T-helper 2 cell treated with Interferon-gamma antibody and Interleukin-4, amounts not matched to agents 5 μg/mL and 100 μg/mL, for 36 hours (primary cell): Measurements from ENCODE around the gene CYP2A7.
"Not testable (repeated sequence)": the region's sequence is repeated elsewhere in the genome, so short reads cannot be mapped to it uniquely, and the experiment has no call there.

Experiments used
- DNase-seq: peaks from one replicate; pipeline ENCODE4 v3.0.0; 2021; ENCODE audit warnings: low spot score
- H3K27ac Mint-ChIP-seq: one replicate; pipeline ENCODE4 v1.8.0; 2021; ENCODE audit warnings: mild to moderate bottlenecking, mixed read lengths
- H3K27me3 Mint-ChIP-seq: one replicate; pipeline ENCODE4 v1.8.0; 2021; ENCODE audit warnings: low read depth, mixed read lengths
- H3K36me3 Mint-ChIP-seq: one replicate; pipeline ENCODE4 v1.8.0; 2021; ENCODE audit warnings: low read depth, mixed read lengths
- H3K4me1 Mint-ChIP-seq: one replicate; pipeline ENCODE4 v1.8.0; 2021; ENCODE audit warnings: low read depth, mixed read lengths
- H3K4me3 Mint-ChIP-seq: one replicate; pipeline ENCODE4 v1.8.0; 2022; ENCODE audit warnings: mild to moderate bottlenecking, moderate library complexity, mixed read lengths
- H3K9me3 Mint-ChIP-seq: one replicate; pipeline ENCODE4 v1.8.0; 2021; ENCODE audit warnings: mixed read lengths

Gene CYP2A7

GRCh38 chr19:40842012-40842411, 40.0 kb downstream of the CYP2A7 start:
- peaks cover 33% of the 10 kb centered on the region for H3K27me3 Mint-ChIP-seq
- H3K27ac Mint-ChIP-seq, H3K4me3 Mint-ChIP-seq, DNase-seq, H3K36me3 Mint-ChIP-seq, H3K9me3 Mint-ChIP-seq: not testable (repeated sequence)
- H3K4me1 Mint-ChIP-seq = peaks cover 11% of the 10 kb centered on the region

GRCh38 chr19:40838477-40838876, 43.6 kb downstream of the CYP2A7 start:
- peaks cover 25% of the 10 kb centered on the region for H3K27me3 Mint-ChIP-seq
- H3K4me1 Mint-ChIP-seq, H3K9me3 Mint-ChIP-seq, DNase-seq, H3K36me3 Mint-ChIP-seq, H3K27ac Mint-ChIP-seq, H3K4me3 Mint-ChIP-seq: not testable (repeated sequence)

- Mint-ChIP-seq H3K36me3 (no peaks in the 10 kb centered on the region), H3K9me3 (no peaks in the 10 kb centered on the region), H3K4me3 (no peak overlapping the region), H3K27ac (no peak overlapping the region), H3K27me3 (peaks cover 24% of the 10 kb centered on the region), H3K4me1 (peaks cover 7% of the 10 kb centered on the region)
- no peak for DNase-seq
These were observed 45.1 kb downstream of the CYP2A7 start for GRCh38 chr19:40836754-40837429.

- H3K4me1 Mint-ChIP-seq, H3K9me3 Mint-ChIP-seq, H3K36me3 Mint-ChIP-seq, DNase-seq, H3K4me3 Mint-ChIP-seq, H3K27me3 Mint-ChIP-seq: not testable (repeated sequence)
- H3K27ac Mint-ChIP-seq = peak overlapping the region; percentile 6
These were observed 48.1 kb downstream of the CYP2A7 start for GRCh38 chr19:40833728-40834533.

- not testable (repeated sequence) for H3K4me1 Mint-ChIP-seq, H3K27me3 Mint-ChIP-seq, H3K9me3 Mint-ChIP-seq, H3K27ac Mint-ChIP-seq, H3K4me3 Mint-ChIP-seq, H3K36me3 Mint-ChIP-seq, DNase-seq
These were observed 49.6 kb downstream of the CYP2A7 start for GRCh38 chr19:40832431-40832790.

- peaks cover 9% of the 10 kb centered on the region for H3K36me3 Mint-ChIP-seq
- H3K4me3 Mint-ChIP-seq = no peak overlapping the region
- H3K27ac Mint-ChIP-seq = no peak overlapping the region
- DNase-seq = no peak
- no peaks in the 10 kb centered on the region for H3K9me3 Mint-ChIP-seq
- H3K4me1 Mint-ChIP-seq = peaks cover 13% of the 10 kb centered on the region
- H3K27me3 Mint-ChIP-seq = peaks cover 6% of the 10 kb centered on the region
These were observed 50.3 kb downstream of the CYP2A7 start for GRCh38 chr19:40831502-40832430.

- not testable (repeated sequence) for DNase-seq, H3K27ac Mint-ChIP-seq, H3K27me3 Mint-ChIP-seq, H3K4me3 Mint-ChIP-seq, H3K9me3 Mint-ChIP-seq
- H3K4me1 Mint-ChIP-seq = peaks cover 18% of the 10 kb centered on the region
- H3K36me3 Mint-ChIP-seq = peaks cover 12% of the 10 kb centered on the region
These were observed 51.3 kb downstream of the CYP2A7 start for GRCh38 chr19:40830741-40831140.

GRCh38 chr19:40829205-40829604, 52.8 kb downstream of the CYP2A7 start:
- peaks cover 2% of the 10 kb centered on the region for H3K27me3 Mint-ChIP-seq
- no peak overlapping the region for H3K27ac Mint-ChIP-seq
- H3K9me3 Mint-ChIP-seq = no peaks in the 10 kb centered on the region
- peaks cover 18% of the 10 kb centered on the region for H3K4me1 Mint-ChIP-seq
- no peak overlapping the region for H3K4me3 Mint-ChIP-seq
- DNase-seq = no peak
- H3K36me3 Mint-ChIP-seq = peaks cover 12% of the 10 kb centered on the region

GRCh38 chr19:40827386-40828247, 54.4 kb downstream of the CYP2A7 start:
- Mint-ChIP-seq H3K36me3 (peaks cover 12% of the 10 kb centered on the region), H3K4me3 (no peak overlapping the region), H3K27me3 (peaks cover 2% of the 10 kb centered on the region), H3K27ac (peak overlapping the region; percentile 62), H3K9me3 (no peaks in the 10 kb centered on the region), H3K4me1 (peaks cover 13% of the 10 kb centered on the region)
- no peak for DNase-seq

GRCh38 chr19:40826699-40827385, 55.2 kb downstream of the CYP2A7 start:
- H3K27ac Mint-ChIP-seq = peak overlapping the region; percentile 62
- DNase-seq, H3K27me3 Mint-ChIP-seq, H3K9me3 Mint-ChIP-seq, H3K4me3 Mint-ChIP-seq: not testable (repeated sequence)
- peaks cover 12% of the 10 kb centered on the region for H3K36me3 Mint-ChIP-seq
- peaks cover 13% of the 10 kb centered on the region for H3K4me1 Mint-ChIP-seq

GRCh38 chr19:40826312-40826698, 55.7 kb downstream of the CYP2A7 start:
- peaks cover 12% of the 10 kb centered on the region for H3K36me3 Mint-ChIP-seq
- H3K27ac Mint-ChIP-seq = peak overlapping the region; percentile 62
- not testable (repeated sequence) for H3K27me3 Mint-ChIP-seq, H3K9me3 Mint-ChIP-seq, H3K4me3 Mint-ChIP-seq, DNase-seq
- H3K4me1 Mint-ChIP-seq = peaks cover 13% of the 10 kb centered on the region

GRCh38 chr19:40825460-40826095, 56.5 kb downstream of the CYP2A7 start:
- DNase-seq, H3K4me3 Mint-ChIP-seq, H3K27me3 Mint-ChIP-seq, H3K9me3 Mint-ChIP-seq: not testable (repeated sequence)
- H3K4me1 Mint-ChIP-seq = peaks cover 13% of the 10 kb centered on the region
- H3K27ac Mint-ChIP-seq = peak overlapping the region; percentile 47
- H3K36me3 Mint-ChIP-seq = peaks cover 12% of the 10 kb centered on the region
